HEK293 (cell line): ENCODE measurements around the gene DIP2C.

ENCODE experiments used
- CTCF ChIP-seq: fragments of 450-650 bp; formaldehyde crosslinking; IDR thresholded peaks from 2 replicates; pipeline ENCODE4 v1.5.1; 2016; ENCODE audit warnings: missing biosample characterization, missing genetic modification characterization
- GLIS1 ChIP-seq: fragments of 450-650 bp; formaldehyde crosslinking; IDR thresholded peaks from 2 replicates; pipeline ENCODE4 v1.5.1; 2016; ENCODE audit warnings: missing biosample characterization, missing genetic modification characterization
- REST ChIP-seq: fragments of 450-650 bp; formaldehyde crosslinking; IDR thresholded peaks from 2 replicates; pipeline ENCODE4 v1.5.1; 2016; ENCODE audit warnings: missing biosample characterization, missing genetic modification characterization
- YY1 ChIP-seq: fragments of 450-650 bp; formaldehyde crosslinking; IDR thresholded peaks from 2 replicates; pipeline ENCODE4 v1.5.1; 2018; ENCODE audit warnings: missing biosample characterization, missing genetic modification characterization
- ZBTB26 ChIP-seq: fragments of 450-650 bp; formaldehyde crosslinking; optimal IDR thresholded peaks from 2 replicates; pipeline ENCODE3; 2016; ENCODE audit warnings: missing biosample characterization, mild to moderate bottlenecking, missing genetic modification characterization
- ZIC2 ChIP-seq: fragments of 450-650 bp; formaldehyde crosslinking; IDR thresholded peaks from 2 replicates; pipeline ENCODE4 v1.5.1; 2016; ENCODE audit warnings: missing biosample characterization, missing genetic modification characterization
- ZNF24 ChIP-seq: fragments of 450-650 bp; formaldehyde crosslinking; IDR thresholded peaks from 2 replicates; pipeline ENCODE4 v1.5.1; 2016; ENCODE audit warnings: missing biosample characterization, missing genetic modification characterization
- ZNF660 ChIP-seq: fragments of 450-650 bp; IDR thresholded peaks from 2 replicates; pipeline ENCODE4 v1.5.1; 2018; ENCODE audit warnings: missing biosample characterization, mild to moderate bottlenecking, missing genetic modification characterization

GRCh38 chr10:498760-499435, 190.6 kb downstream of the DIP2C start:
- no peak for TF ChIP-seq CTCF (tag by site-specific recombination)
- TF ChIP-seq ZNF24 = no peak
- no peak for TF ChIP-seq ZIC2 (tag by site-specific recombination)
- TF ChIP-seq REST (tag by site-specific recombination) = no peak
- no peak for TF ChIP-seq ZNF660 (tag by site-specific recombination)
- TF ChIP-seq ZBTB26 (tag by site-specific recombination) = no peak
- TF ChIP-seq YY1 (tag by site-specific recombination) = no peak
- TF ChIP-seq GLIS1 (tag by site-specific recombination) = no peak
